Measurements from ENCODE around the gene CA6. TPM values are rescaled to one million over a fixed set of nuclear protein-coding genes. Genes with fewer than 3 reads are reported as not detected.

CA6 gene
- polyA plus RNA-seq, 1 donor (not counting 4 experiments of a cell fraction or from before 2014, with no cell fraction given) = not detected

- H3K36me3 ChIP-seq (ENCODE audit: control insufficient read depth in 2 of 2, extremely low read depth in 1 of 2, insufficient read depth in 2 of 2, low read length in 2 of 2) = no peaks in the 10 kb centered on the region
- TF ChIP-seq CTCF (optimal IDR thresholded peaks at IDR 0.05 in 1 of 3, IDR thresholded peaks at IDR 0.05 in 1 of 3, conservative IDR thresholded peaks at IDR 0.05 in 1 of 3; ENCODE audit: extremely low read depth in 1 of 3, insufficient read depth in 2 of 3, low read length in 3 of 3) = no peak
- no peak for TF ChIP-seq EZH2 (IDR thresholded peaks at IDR 0.05; ENCODE audit: low read length)
- peak overlapping the region; percentile 53 for H2AFZ ChIP-seq (ENCODE audit: control insufficient read depth, low read length)
- dilution Hi-C loops (cut with MboI; ENCODE audit: extremely low pct_ligation_motif_present, low sequenced_read_pairs) = no loop called here
- no peak overlapping the region for H3K4me2 ChIP-seq (ENCODE audit: control insufficient read depth, extremely low read depth, insufficient read depth, low read depth, low read length)
- no peaks in the 10 kb centered on the region for H4K20me1 ChIP-seq (ENCODE audit: control insufficient read depth, extremely low read depth, insufficient read depth, low read length)
- DNase-seq (ENCODE audit: low read depth, low spot score) = no peak
- H3K9me1 ChIP-seq (ENCODE audit: control insufficient read depth, extremely low read depth, insufficient read depth, low read length) = no peaks in the 10 kb centered on the region
- H3K9ac ChIP-seq (ENCODE audit: control insufficient read depth, extremely low read depth, insufficient read depth, low read length) = no peak overlapping the region
- no peaks in the 10 kb centered on the region for H3K9me3 ChIP-seq (ENCODE audit: control insufficient read depth, low read depth, low read length)
- no peak overlapping the region for H3K27ac ChIP-seq (ENCODE audit: control insufficient read depth, insufficient read depth, low read length)
- H3K4me1 ChIP-seq (ENCODE audit: control insufficient read depth, extremely low read depth, insufficient read depth, low read length) = peaks cover 4% of the 10 kb centered on the region
- no peaks in the 10 kb centered on the region for H3K27me3 ChIP-seq (ENCODE audit: control insufficient read depth, extremely low read depth, insufficient read depth, low read length)
- no peaks in the 10 kb centered on the region for H3K79me2 ChIP-seq (ENCODE audit: control insufficient read depth, insufficient read depth, low read length)
- no peak overlapping the region for H3K4me3 ChIP-seq (ENCODE audit: control insufficient read depth in 2 of 3, extremely low read depth in 1 of 3, insufficient read depth in 2 of 3, low read depth in 1 of 3, low read length in 3 of 3)
- no peak for FAIRE-seq
Measured at GRCh38 chr1:8955406-8955805, 9.7 kb downstream of the CA6 start.

- H3K4me2 ChIP-seq (ENCODE audit: control insufficient read depth, extremely low read depth, insufficient read depth, low read depth, low read length) = no peak overlapping the region
- dilution Hi-C loops (cut with MboI; ENCODE audit: extremely low pct_ligation_motif_present, low sequenced_read_pairs) = no loop called here
- TF ChIP-seq CTCF (optimal IDR thresholded peaks at IDR 0.05 in 1 of 3, IDR thresholded peaks at IDR 0.05 in 1 of 3, conservative IDR thresholded peaks at IDR 0.05 in 1 of 3; ENCODE audit: extremely low read depth in 1 of 3, insufficient read depth in 2 of 3, low read length in 3 of 3) = no peak
- no peak for TF ChIP-seq EZH2 (IDR thresholded peaks at IDR 0.05; ENCODE audit: low read length)
- H3K79me2 ChIP-seq (ENCODE audit: control insufficient read depth, insufficient read depth, low read length) = no peaks in the 10 kb centered on the region
- H4K20me1 ChIP-seq (ENCODE audit: control insufficient read depth, extremely low read depth, insufficient read depth, low read length) = no peaks in the 10 kb centered on the region
- H3K9me1 ChIP-seq (ENCODE audit: control insufficient read depth, extremely low read depth, insufficient read depth, low read length) = no peaks in the 10 kb centered on the region
- no peak overlapping the region for H3K9ac ChIP-seq (ENCODE audit: control insufficient read depth, extremely low read depth, insufficient read depth, low read length)
- FAIRE-seq = no peak
- no peaks in the 10 kb centered on the region for H3K9me3 ChIP-seq (ENCODE audit: control insufficient read depth, low read depth, low read length)
- peaks cover 4% of the 10 kb centered on the region for H3K4me1 ChIP-seq (ENCODE audit: control insufficient read depth, extremely low read depth, insufficient read depth, low read length)
- H3K4me3 ChIP-seq (ENCODE audit: control insufficient read depth in 2 of 3, extremely low read depth in 1 of 3, insufficient read depth in 2 of 3, low read depth in 1 of 3, low read length in 3 of 3) = no peak overlapping the region
- no peak overlapping the region for H3K27ac ChIP-seq (ENCODE audit: control insufficient read depth, insufficient read depth, low read length)
- DNase-seq (ENCODE audit: low read depth, low spot score) = no peak
- no peak overlapping the region for H2AFZ ChIP-seq (ENCODE audit: control insufficient read depth, low read length)
- H3K27me3 ChIP-seq (ENCODE audit: control insufficient read depth, extremely low read depth, insufficient read depth, low read length) = no peaks in the 10 kb centered on the region
- H3K36me3 ChIP-seq (ENCODE audit: control insufficient read depth in 2 of 2, extremely low read depth in 1 of 2, insufficient read depth in 2 of 2, low read length in 2 of 2) = no peaks in the 10 kb centered on the region
Measured at GRCh38 chr1:8956461-8957349, 11.0 kb downstream of the CA6 start.

Measured in keratinocyte (primary cell).